Uterus (tissue), 4 donors: ENCODE data around the gene OPRL1. TPM values are rescaled to one million over a fixed set of nuclear protein-coding genes. Genes with fewer than 3 reads are reported as not detected.
"Not testable (repeated sequence)": the region's sequence is repeated elsewhere in the genome, so short reads cannot be mapped to it uniquely, and the experiment has no call there.

Experiments
- DNase-seq, 2 donors: peaks; one replicate each; pipeline ENCODE4 v3.0.0-alpha.2; 2019 to 2020
- H3K27ac ChIP-seq, 2 donors: fragments of 200-600 bp; sonication (generic); 1 replicate in 1 of 2; 2 replicates in 1 of 2; pipeline ENCODE4 v1.5.1; 2016 to 2018
- H3K27me3 ChIP-seq, 2 donors: fragments of 200-600 bp; sonication (generic); one replicate each; pipeline ENCODE4 v1.5.1; 2018 to 2019; ENCODE audit warnings: control low read depth in 1 of 2
- H3K36me3 ChIP-seq, 2 donors: fragments of 200-600 bp; sonication (generic); one replicate each; pipeline ENCODE4 v1.5.1; 2019; ENCODE audit warnings: control low read depth in 1 of 2
- H3K4me1 ChIP-seq, 2 donors: fragments of 200-600 bp; sonication (generic); one replicate each; pipeline ENCODE4 v1.5.1; 2018 to 2019; ENCODE audit warnings: control low read depth in 1 of 2
- H3K4me3 ChIP-seq, 2 donors: fragments of 200-600 bp; sonication (generic); 1 replicate in 1 of 2; 2 replicates in 1 of 2; pipeline ENCODE4 v1.5.1; 2018 to 2019; ENCODE audit warnings: mild to moderate bottlenecking in 1 of 2
- H3K9me3 ChIP-seq, 2 donors: fragments of 200-600 bp; sonication (generic); one replicate each; pipeline ENCODE4 v1.5.1; 2019; ENCODE audit warnings: control low read depth in 1 of 2
- POLR2A ChIP-seq, 2 donors: fragments of 450-650 bp; IDR thresholded peaks; one replicate each; pipeline ENCODE4 v1.6.1; 2016; ENCODE audit warnings: antibody characterized with exemption in 2 of 2, mild to moderate bottlenecking in 1 of 2, moderate library complexity in 1 of 2
- intact Hi-C: fragments of 100-400 bp; cut with DNase I; formaldehyde crosslinking; loops from one replicate; pipeline ENCODE4 v1.15.1; 2023; ENCODE audit warnings: low total_unique reads
- total RNA-seq, 4 donors: library from RNA; depleted of rRNA in 3 of 4; stranded (reverse); fragments of >200 nt in 3 of 4; gene quantifications; one replicate each; pipeline versions ENCODE4 v1.1.0 to v1.2.4, GENCODE V29; 2014 to 2023
- TF ChIP-seq, protein P1 (sequence below), 4 experiments: fragments of 200-600 bp in 2 of 4; fragments of 450-650 bp in 2 of 4; sonication (generic) in 2 of 4; IDR thresholded peaks; one replicate each; pipeline ENCODE4 v1.5.1; 2016 to 2019; ENCODE audit warnings: antibody characterized with exemption in 4 of 4, mild to moderate bottlenecking in 2 of 4, moderate library complexity in 1 of 4
- donor health status: DM: yes; HTN: yes; CAD: no.

The OPRL1 gene
- total RNA-seq, 4 donors from 2014 or later, result 0.51 to 1.9 (median 0.64) TPM; not detected in 1

GRCh38 chr20:64115171-64115911 lies 35.5 kb downstream of the OPRL1 start:
- intact Hi-C loops, result no loop called here
- no peak for DNase-seq
- Histone ChIP-seq H3K4me3 (no peak overlapping the region), H3K4me1 (no peaks in the 10 kb centered on the region), H3K9me3 (no peaks in the 10 kb centered on the region), H3K27me3 (no peaks in the 10 kb centered on the region), H3K27ac (no peak overlapping the region), H3K36me3 (no peaks in the 10 kb centered on the region)
- no peak for TF ChIP-seq POLR2A (IDR thresholded peaks at IDR 0.05)
- TF ChIP-seq, protein P1, sequence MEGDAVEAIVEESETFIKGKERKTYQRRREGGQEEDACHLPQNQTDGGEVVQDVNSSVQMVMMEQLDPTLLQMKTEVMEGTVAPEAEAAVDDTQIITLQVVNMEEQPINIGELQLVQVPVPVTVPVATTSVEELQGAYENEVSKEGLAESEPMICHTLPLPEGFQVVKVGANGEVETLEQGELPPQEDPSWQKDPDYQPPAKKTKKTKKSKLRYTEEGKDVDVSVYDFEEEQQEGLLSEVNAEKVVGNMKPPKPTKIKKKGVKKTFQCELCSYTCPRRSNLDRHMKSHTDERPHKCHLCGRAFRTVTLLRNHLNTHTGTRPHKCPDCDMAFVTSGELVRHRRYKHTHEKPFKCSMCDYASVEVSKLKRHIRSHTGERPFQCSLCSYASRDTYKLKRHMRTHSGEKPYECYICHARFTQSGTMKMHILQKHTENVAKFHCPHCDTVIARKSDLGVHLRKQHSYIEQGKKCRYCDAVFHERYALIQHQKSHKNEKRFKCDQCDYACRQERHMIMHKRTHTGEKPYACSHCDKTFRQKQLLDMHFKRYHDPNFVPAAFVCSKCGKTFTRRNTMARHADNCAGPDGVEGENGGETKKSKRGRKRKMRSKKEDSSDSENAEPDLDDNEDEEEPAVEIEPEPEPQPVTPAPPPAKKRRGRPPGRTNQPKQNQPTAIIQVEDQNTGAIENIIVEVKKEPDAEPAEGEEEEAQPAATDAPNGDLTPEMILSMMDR (IDR thresholded peaks at IDR 0.05), result no peak

DNA sequence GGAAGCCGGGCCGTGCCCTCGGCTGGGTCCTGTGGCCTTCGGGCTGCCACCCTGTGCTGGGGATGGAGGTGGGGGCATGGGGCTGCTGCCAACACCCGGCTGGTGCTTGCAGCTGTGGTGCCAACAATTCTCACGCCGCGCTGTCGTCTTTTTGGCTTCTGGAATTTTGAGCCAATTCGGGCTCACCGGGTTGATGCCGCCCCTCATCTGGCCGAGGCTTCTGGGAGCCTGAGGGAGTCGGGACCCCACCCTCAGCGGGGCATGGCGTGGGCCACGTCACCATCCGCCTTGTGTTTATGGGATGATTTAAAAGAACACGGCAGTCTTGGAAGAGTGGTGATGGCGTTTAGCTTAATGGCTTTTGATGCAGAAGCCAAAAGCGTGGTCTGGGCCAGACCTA lies 36.1 kb downstream of the OPRL1 start:
- Histone ChIP-seq H3K4me1 (no peaks in the 10 kb centered on the region), H3K27ac (no peak overlapping the region), H3K36me3 (no peaks in the 10 kb centered on the region), H3K9me3 (no peaks in the 10 kb centered on the region), H3K27me3 (no peaks in the 10 kb centered on the region), H3K4me3 (no peak overlapping the region)
- no peak for DNase-seq
- TF ChIP-seq, protein P1 (IDR thresholded peaks at IDR 0.05), result no peak
- TF ChIP-seq POLR2A (IDR thresholded peaks at IDR 0.05), result no peak
- intact Hi-C loops, result no loop called here

- TF ChIP-seq, protein P1 (IDR thresholded peaks at IDR 0.05), result no peak
- TF ChIP-seq POLR2A (IDR thresholded peaks at IDR 0.05), result no peak
- Histone ChIP-seq H3K4me1 (no peaks in the 10 kb centered on the region), H3K27me3 (no peaks in the 10 kb centered on the region), H3K27ac (no peak overlapping the region), H3K4me3 (no peak overlapping the region), H3K9me3 (no peaks in the 10 kb centered on the region), H3K36me3 (no peaks in the 10 kb centered on the region)
- DNase-seq, result no peak
- intact Hi-C loops, result no loop called here
Measured at GRCh38 chr20:64116541-64117431, 36.9 kb downstream of the OPRL1 start.

GRCh38 chr20:64117432-64117777 lies 37.5 kb downstream of the OPRL1 start:
- H3K27ac ChIP-seq, H3K36me3 ChIP-seq, H3K9me3 ChIP-seq, H3K27me3 ChIP-seq, intact Hi-C loops, DNase-seq, H3K4me3 ChIP-seq, H3K4me1 ChIP-seq: not testable (repeated sequence)

DNA sequence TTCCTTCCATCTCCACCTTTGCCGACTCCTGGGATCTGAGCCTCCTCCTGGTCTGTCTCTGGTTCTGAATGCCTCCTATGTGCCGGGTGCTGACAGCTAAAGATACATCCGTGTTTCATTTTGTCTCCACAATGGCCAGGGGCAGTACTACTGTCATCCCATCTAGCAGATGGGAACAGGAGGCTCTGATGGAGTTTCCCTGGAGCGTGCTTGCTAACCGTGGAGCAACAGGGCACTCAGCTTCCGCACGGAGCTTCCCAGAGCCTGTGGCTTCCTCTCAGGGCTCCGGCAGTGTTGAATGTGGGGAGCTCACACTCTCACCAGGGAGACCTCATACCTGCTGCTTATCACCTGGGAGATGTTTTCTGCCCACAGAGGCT lies 39.4 kb downstream of the OPRL1 start:
- TF ChIP-seq, protein P1 (IDR thresholded peaks at IDR 0.05), result no peak
- TF ChIP-seq POLR2A (IDR thresholded peaks at IDR 0.05), result no peak
- H3K27me3 ChIP-seq, result no peaks in the 10 kb centered on the region
- no peaks in the 10 kb centered on the region for H3K4me1 ChIP-seq
- no peak overlapping the region for H3K4me3 ChIP-seq
- no peak overlapping the region for H3K27ac ChIP-seq
- intact Hi-C loops, result no loop called here
- DNase-seq, result no peak
- no peaks in the 10 kb centered on the region for H3K36me3 ChIP-seq
- H3K9me3 ChIP-seq, result no peaks in the 10 kb centered on the region
